Effector memory CD4-positive, alpha-beta T cell (primary cell): ENCODE data around the gene MRTFB.
A peak's percentile ranks its signal among the peaks of the same experiment; 100 is the strongest.

Source experiments
- DNase-seq, 3 donors: peaks; one replicate each; pipeline ENCODE4 v3.0.0-alpha.2; 2020
- H3K27ac ChIP-seq: 2 replicates; pipeline ENCODE4 v1.7.0; 2013; ENCODE audit warnings: mild to moderate bottlenecking, low read length, moderate library complexity; ENCODE audit not compliant: insufficient read depth, poor library complexity, severe bottlenecking
- H3K27me3 ChIP-seq: replicated peaks from 2 replicates; pipeline ENCODE4 v1.7.0; 2013; ENCODE audit warnings: mild to moderate bottlenecking, low read length; ENCODE audit not compliant: insufficient read depth, control insufficient read depth, poor library complexity, severe bottlenecking
- H3K36me3 ChIP-seq: 2 replicates; pipeline ENCODE4 v1.7.0; 2013; ENCODE audit warnings: mild to moderate bottlenecking, low read length, moderate library complexity; ENCODE audit not compliant: control insufficient read depth, insufficient read depth
- H3K4me1 ChIP-seq: 2 replicates; pipeline ENCODE4 v1.7.0; 2013; ENCODE audit warnings: low read length, mild to moderate bottlenecking; ENCODE audit not compliant: control insufficient read depth, insufficient read depth, poor library complexity, severe bottlenecking
- H3K4me3 ChIP-seq: 2 replicates; pipeline ENCODE4 v1.7.0; 2013; ENCODE audit warnings: low read length, low read depth, mild to moderate bottlenecking; ENCODE audit not compliant: insufficient read depth, poor library complexity, severe bottlenecking
- H3K9me3 ChIP-seq: 2 replicates; pipeline ENCODE4 v1.7.0; 2013; ENCODE audit warnings: mild to moderate bottlenecking, low read length, moderate library complexity; ENCODE audit not compliant: control insufficient read depth

Gene MRTFB

GRCh38 chr16:14063618-14064581, 7.2 kb upstream of the MRTFB start:
- H3K36me3 ChIP-seq = no peaks in the 10 kb centered on the region
- no peaks in the 10 kb centered on the region for H3K4me1 ChIP-seq

GRCh38 chr16:14069818-14070217, 1.3 kb upstream of the MRTFB start:
- no peak for DNase-seq
- no peak overlapping the region for H3K27ac ChIP-seq
- no peaks in the 10 kb centered on the region for H3K36me3 ChIP-seq
- peaks cover 12% of the 10 kb centered on the region for H3K4me1 ChIP-seq
- no peak overlapping the region for H3K4me3 ChIP-seq
- no peaks in the 10 kb centered on the region for H3K9me3 ChIP-seq
- H3K27me3 ChIP-seq = no peaks in the 10 kb centered on the region

More at GRCh38 chr16:14063618-14064581, 7.2 kb upstream of the MRTFB start:
- H3K4me3 ChIP-seq = no peak overlapping the region
- H3K9me3 ChIP-seq = no peaks in the 10 kb centered on the region
- DNase-seq = no peak
- H3K27me3 ChIP-seq = no peaks in the 10 kb centered on the region
- no peak overlapping the region for H3K27ac ChIP-seq

- H3K4me1 ChIP-seq = peaks cover 12% of the 10 kb centered on the region
- no peaks in the 10 kb centered on the region for H3K9me3 ChIP-seq
- H3K27me3 ChIP-seq = no peaks in the 10 kb centered on the region
- H3K36me3 ChIP-seq = no peaks in the 10 kb centered on the region
- DNase-seq = no peak
- peak overlapping the region; percentile 68 for H3K27ac ChIP-seq
- peak overlapping the region; percentile 98 for H3K4me3 ChIP-seq
These were observed 603 bp upstream of the MRTFB start for GRCh38 chr16:14070555-14070876.

GRCh38 chr16:14071576-14072271, 605 bp downstream of the MRTFB start:
- no peaks in the 10 kb centered on the region for H3K9me3 ChIP-seq
- peak overlapping the region; percentile 68 for H3K27ac ChIP-seq
- peaks cover 12% of the 10 kb centered on the region for H3K4me1 ChIP-seq
- H3K36me3 ChIP-seq = no peaks in the 10 kb centered on the region
- H3K4me3 ChIP-seq = peak overlapping the region; percentile 98
- DNase-seq = no peak
- no peaks in the 10 kb centered on the region for H3K27me3 ChIP-seq

- no peaks in the 10 kb centered on the region for H3K27me3 ChIP-seq
- no peak for DNase-seq
- H3K4me3 ChIP-seq = no peak overlapping the region
- no peaks in the 10 kb centered on the region for H3K9me3 ChIP-seq
- peaks cover 12% of the 10 kb centered on the region for H3K4me1 ChIP-seq
- H3K36me3 ChIP-seq = no peaks in the 10 kb centered on the region
- H3K27ac ChIP-seq = no peak overlapping the region
These were observed 1.2 kb downstream of the MRTFB start for GRCh38 chr16:14072360-14072759.

- Histone ChIP-seq H3K4me1 (peaks cover 12% of the 10 kb centered on the region), H3K4me3 (no peak overlapping the region), H3K36me3 (no peaks in the 10 kb centered on the region), H3K27me3 (no peaks in the 10 kb centered on the region), H3K27ac (no peak overlapping the region), H3K9me3 (no peaks in the 10 kb centered on the region)
- no peak for DNase-seq
These were observed 3.4 kb downstream of the MRTFB start for GRCh38 chr16:14074544-14074943.

GRCh38 chr16:14077918-14078317, 6.8 kb downstream of the MRTFB start:
- no peak for DNase-seq
- H3K4me3 ChIP-seq = no peak overlapping the region
- no peak overlapping the region for H3K27ac ChIP-seq
- H3K4me1 ChIP-seq = no peaks in the 10 kb centered on the region
- H3K36me3 ChIP-seq = no peaks in the 10 kb centered on the region
- H3K27me3 ChIP-seq = no peaks in the 10 kb centered on the region
- H3K9me3 ChIP-seq = no peaks in the 10 kb centered on the region

- H3K9me3 ChIP-seq = no peaks in the 10 kb centered on the region
- H3K27me3 ChIP-seq = no peaks in the 10 kb centered on the region
- DNase-seq = no peak
- no peaks in the 10 kb centered on the region for H3K4me1 ChIP-seq
- H3K27ac ChIP-seq = no peak overlapping the region
- H3K36me3 ChIP-seq = no peaks in the 10 kb centered on the region
- no peak overlapping the region for H3K4me3 ChIP-seq
These were observed 15.4 kb downstream of the MRTFB start for GRCh38 chr16:14086477-14086876.

- Histone ChIP-seq H3K4me3 (no peak overlapping the region), H3K9me3 (no peaks in the 10 kb centered on the region), H3K4me1 (no peaks in the 10 kb centered on the region), H3K27ac (no peak overlapping the region), H3K36me3 (no peaks in the 10 kb centered on the region), H3K27me3 (no peaks in the 10 kb centered on the region)
- DNase-seq = no peak
These were observed 16.1 kb downstream of the MRTFB start for GRCh38 chr16:14087181-14087580.

- Histone ChIP-seq H3K4me1 (no peaks in the 10 kb centered on the region), H3K9me3 (no peaks in the 10 kb centered on the region), H3K36me3 (no peaks in the 10 kb centered on the region), H3K27me3 (no peaks in the 10 kb centered on the region), H3K4me3 (no peak overlapping the region), H3K27ac (no peak overlapping the region)
- no peak for DNase-seq
These were observed 16.6 kb downstream of the MRTFB start for GRCh38 chr16:14087590-14088154.
